NCI-H2196 treated with DMSO at 0.1 percent for 48 hours (cell line): ENCODE measurements around the gene P2RX6.
"Not testable (repeated sequence)": the region's sequence is repeated elsewhere in the genome, so short reads cannot be mapped to it uniquely, and the experiment has no call there.

Experiments used
- DNase-seq: peaks from one replicate; lab custom pipeline; 2025; ENCODE audit not compliant: unreplicated experiment; lab: John Stamatoyannopoulos, UW

Gene P2RX6

DNA sequence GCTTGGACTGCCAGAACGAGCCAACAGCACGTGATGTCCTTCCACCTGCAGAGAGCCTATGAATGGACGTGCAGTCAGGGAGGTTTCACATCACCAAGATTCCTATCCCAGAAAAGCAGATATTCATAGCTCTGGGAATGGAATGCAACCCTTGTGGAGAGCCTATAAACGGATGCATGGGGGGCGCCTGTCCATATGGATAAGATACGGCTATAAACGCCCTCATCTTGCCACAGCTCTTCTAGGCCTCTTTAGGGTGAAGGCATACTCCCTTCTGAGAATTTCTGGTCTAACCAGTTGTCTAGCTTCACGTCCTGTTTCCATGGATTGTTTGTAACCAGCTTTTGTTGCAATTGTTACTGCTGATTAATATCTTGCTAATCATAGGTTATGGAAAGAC, 56.8 kb downstream of the P2RX6 start:
- DNase-seq, result not testable (repeated sequence)

DNA sequence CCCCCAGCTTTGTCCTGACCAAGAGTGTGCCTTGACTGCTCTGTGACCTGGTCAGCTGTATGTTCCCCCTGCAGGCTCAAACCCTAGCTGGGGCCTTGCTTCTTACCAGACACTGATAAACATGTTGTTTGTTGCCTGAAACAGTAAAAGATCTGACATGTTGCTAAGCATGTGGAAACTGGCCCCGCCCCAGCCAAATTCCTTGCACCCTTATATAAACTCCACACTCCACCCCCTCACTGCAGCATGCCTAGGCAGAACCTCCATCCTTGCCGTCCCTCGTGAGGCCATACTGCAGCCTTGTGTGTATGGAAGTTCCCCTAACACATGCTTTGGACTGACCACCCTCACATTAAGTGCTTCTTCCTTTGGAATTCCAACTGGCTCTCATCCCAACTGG, 58.1 kb downstream of the P2RX6 start:
- no peak for DNase-seq

DNA sequence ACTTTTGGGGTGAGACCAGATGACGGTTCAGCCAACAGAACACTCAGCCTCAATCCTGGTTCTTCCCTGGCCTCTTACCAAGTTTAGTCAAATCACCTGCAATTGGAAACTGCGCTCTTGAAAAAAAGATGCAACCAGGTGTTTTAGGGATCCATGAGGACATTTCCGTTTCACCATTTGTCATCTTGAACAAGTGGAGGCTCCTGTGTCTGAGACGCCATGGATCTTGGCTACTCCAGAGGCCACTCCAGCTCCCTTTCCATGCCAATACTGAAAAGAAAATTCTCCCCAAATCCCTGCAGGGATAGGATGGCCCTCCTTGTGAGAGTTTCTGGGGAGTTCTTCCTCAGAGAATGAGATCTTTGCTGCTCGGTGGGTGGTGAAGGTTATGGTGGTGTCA, 58.5 kb downstream of the P2RX6 start:
- no peak for DNase-seq

DNA sequence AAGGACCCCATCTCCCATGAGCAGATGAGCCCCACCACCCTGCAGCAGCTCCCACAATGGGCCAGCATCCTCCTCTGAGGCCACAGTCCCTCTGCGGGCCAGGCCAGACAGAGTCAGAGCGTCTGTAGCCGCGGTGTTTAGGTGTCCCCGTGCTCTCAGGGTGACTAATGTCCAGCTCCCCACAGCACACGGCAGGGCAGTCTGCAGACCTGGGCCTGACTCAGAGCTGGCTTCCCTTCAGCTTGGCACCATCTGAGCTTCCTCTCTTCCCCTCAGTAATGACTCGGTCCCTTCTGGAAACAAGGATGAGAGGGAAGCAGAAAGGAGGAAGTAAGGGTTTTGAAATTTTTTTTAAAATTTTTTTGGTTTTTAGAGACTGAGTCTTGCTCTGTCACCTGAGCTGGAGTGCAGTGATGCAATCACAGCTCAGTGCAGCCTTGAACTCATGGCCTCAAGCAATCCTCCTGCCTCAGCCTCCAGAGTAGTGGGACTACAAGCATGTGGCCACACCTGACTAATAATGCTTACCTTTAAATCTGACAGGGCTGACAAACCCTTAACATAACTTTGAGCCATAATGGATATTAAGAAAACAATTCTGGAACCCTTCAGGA, 59.2 kb downstream of the P2RX6 start:
- no peak for DNase-seq

DNA sequence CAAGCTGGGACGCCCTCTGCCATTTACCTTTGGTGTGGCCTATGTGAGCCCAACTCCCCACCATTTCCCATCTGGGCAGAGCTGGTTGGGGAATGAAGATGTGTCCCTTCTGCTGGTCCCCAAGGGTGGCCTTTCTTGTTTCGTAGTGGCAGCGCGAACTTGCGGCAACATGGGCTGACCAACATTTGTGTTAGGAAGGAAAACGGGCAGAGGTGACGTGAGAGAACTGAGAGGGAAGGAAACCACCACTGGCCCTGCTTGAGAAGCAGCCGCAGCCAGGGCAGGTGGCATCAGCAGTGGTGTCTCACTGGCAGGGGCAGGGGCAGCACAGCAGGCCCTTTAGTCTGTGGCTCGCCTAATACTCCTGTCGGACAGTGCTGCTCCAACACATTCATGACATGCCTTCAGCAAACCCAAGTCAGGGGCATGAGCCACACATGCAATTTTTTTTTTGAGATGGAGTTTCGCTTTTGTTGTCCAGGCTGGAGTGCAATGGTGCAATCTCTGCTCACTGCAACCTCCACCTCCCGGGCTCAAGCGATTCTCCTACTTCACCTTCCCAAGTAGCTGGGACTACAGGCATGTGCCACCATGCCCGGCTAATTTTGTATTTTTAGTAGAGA, 60.7 kb downstream of the P2RX6 start:
- no peak for DNase-seq

DNA sequence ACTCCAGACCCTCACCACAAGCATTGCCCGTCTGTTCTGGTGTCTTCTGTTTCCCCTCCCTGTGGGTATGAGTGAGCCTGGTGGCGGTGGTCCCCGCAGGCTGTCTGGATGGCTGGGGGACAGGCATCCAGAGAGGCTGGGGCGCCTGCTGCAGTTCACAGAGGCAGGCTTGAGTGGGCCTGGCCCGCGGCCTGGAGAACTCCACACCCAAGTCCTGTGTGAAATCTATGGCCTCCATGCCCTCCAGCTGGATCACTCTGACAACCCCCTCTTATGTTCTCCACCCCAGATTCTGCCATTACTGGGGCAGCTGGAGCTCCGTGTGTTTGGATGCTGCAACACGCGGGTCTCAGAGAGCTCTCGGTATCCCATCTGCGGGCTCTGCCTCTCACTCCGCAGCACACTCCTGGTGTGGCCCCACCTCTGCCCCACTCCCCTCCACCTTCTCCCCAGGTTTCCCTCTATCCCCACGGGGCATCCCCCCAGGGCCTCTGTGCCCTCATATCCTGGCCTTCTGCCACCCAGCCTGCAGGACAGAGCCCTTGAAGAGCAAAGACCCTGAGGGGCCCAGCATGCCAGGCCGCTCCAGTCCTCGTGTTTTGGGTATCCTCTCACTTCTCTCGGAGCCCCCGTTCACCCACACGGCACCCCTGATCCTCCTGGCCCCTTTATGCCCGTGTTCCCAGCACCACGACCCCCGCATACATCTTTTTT, 62.1 kb downstream of the P2RX6 start:
- DNase-seq, result no peak
